ENCODE measurements around the gene MC1R.
"Not testable (repeated sequence)": the region's sequence is repeated elsewhere in the genome, so short reads cannot be mapped to it uniquely, and the experiment has no call there.

MC1R gene

GRCh38 chr16:89918453-89919347, at the start of gene MC1R:
MC1R (plus strand) TSS chr16:89918862; CDS start chr16:89919259, 397 bp downstream.
- DNase-seq (ENCODE audit: low spot score), result peak; percentile 37

- DNase-seq (ENCODE audit: low spot score), result no peak
Measured at GRCh38 chr16:89869911-89870310, 48.8 kb upstream of the MC1R start.

GRCh38 chr16:89870440-89870839, 48.2 kb upstream of the MC1R start:
- no peak for DNase-seq (ENCODE audit: low spot score)

- DNase-seq (ENCODE audit: low spot score), result no peak
Measured at GRCh38 chr16:89871895-89872294, 46.8 kb upstream of the MC1R start.

- DNase-seq (ENCODE audit: low spot score), result peak; percentile 91
Measured at GRCh38 chr16:89873109-89873971, 45.3 kb upstream of the MC1R start, which contains the start of gene TCF25. TCF25 (plus strand) TSS chr16:89873592; CDS start chr16:89873668, 76 bp downstream.

GRCh38 chr16:89873972-89874689, 44.5 kb upstream of the MC1R start:
- DNase-seq (ENCODE audit: low spot score), result peak; percentile 97

- not testable (repeated sequence) for DNase-seq (ENCODE audit: low spot score)
Measured at GRCh38 chr16:89879123-89879522, 39.5 kb upstream of the MC1R start.

- DNase-seq (ENCODE audit: low spot score), result no peak
Measured at GRCh38 chr16:89880477-89881367, 37.9 kb upstream of the MC1R start.

GRCh38 chr16:89881368-89881730, 37.3 kb upstream of the MC1R start:
- no peak for DNase-seq (ENCODE audit: low spot score)

- no peak for DNase-seq (ENCODE audit: low spot score)
Measured at GRCh38 chr16:89883346-89884040, 35.2 kb upstream of the MC1R start.

- DNase-seq (ENCODE audit: low spot score), result no peak
Measured at GRCh38 chr16:89884041-89884421, 34.6 kb upstream of the MC1R start.

GRCh38 chr16:89887243-89887642, 31.4 kb upstream of the MC1R start:
- DNase-seq (ENCODE audit: low spot score), result no peak

- peak; percentile 30 for DNase-seq (ENCODE audit: low spot score)
Measured at GRCh38 chr16:89890200-89890599, 28.5 kb upstream of the MC1R start.

- no peak for DNase-seq (ENCODE audit: low spot score)
Measured at GRCh38 chr16:89890886-89891657, 27.6 kb upstream of the MC1R start.

GRCh38 chr16:89892055-89892630, 26.5 kb upstream of the MC1R start:
- DNase-seq (ENCODE audit: low spot score), result no peak

- DNase-seq (ENCODE audit: low spot score), result no peak
Measured at GRCh38 chr16:89892635-89893034, 26.0 kb upstream of the MC1R start.

GRCh38 chr16:89893642-89894548, 24.8 kb upstream of the MC1R start:
- DNase-seq (ENCODE audit: low spot score), result no peak
